HepG2 (cell line): ENCODE data around the gene ZNF777.

Source experiments
- CTCF ChIP-seq: sonication (generic); formaldehyde crosslinking; IDR thresholded peaks from 2 replicates; pipeline ENCODE4 v1.5.0; 2020; ENCODE audit warnings: mild to moderate bottlenecking, missing genetic modification reagents, moderate library complexity
- HDAC6 ChIP-seq: fragments of 200-600 bp; sonication (generic); IDR thresholded peaks from 2 replicates; pipeline ENCODE4 v1.7.0; 2017; ENCODE audit warnings: mild to moderate bottlenecking, antibody characterized with exemption, low read length, low read depth
- KLF12 ChIP-seq: sonication (generic); formaldehyde crosslinking; IDR thresholded peaks from 2 replicates; pipeline ENCODE4 v1.4.0; 2020; ENCODE audit warnings: missing genetic modification reagents, borderline replicate concordance
- MEIS1 ChIP-seq: sonication (generic); formaldehyde crosslinking; IDR thresholded peaks from 2 replicates; pipeline ENCODE4 v1.9.0; 2021; ENCODE audit warnings: mild to moderate bottlenecking, missing genetic modification reagents, moderate library complexity, borderline replicate concordance
- NBN ChIP-seq: fragments of 450-650 bp; conservative IDR thresholded peaks from 2 replicates; pipeline ENCODE4 v1.6.1; 2017
- NR2C2 ChIP-seq: sonication (generic); formaldehyde crosslinking; IDR thresholded peaks from 2 replicates; pipeline ENCODE4 v1.4.0; 2020; ENCODE audit warnings: missing genetic modification reagents, mild to moderate bottlenecking, moderate library complexity, borderline replicate concordance
- SOX13 ChIP-seq, 3 experiments: fragments of 450-650 bp in 1 of 3; sonication (generic) in 1 of 3; formaldehyde crosslinking in 1 of 3; IDR thresholded peaks in 2 of 3; conservative IDR thresholded peaks in 1 of 3; 2 replicates each; pipeline versions ENCODE4 v1.5.0 to v1.6.1; 2016 to 2020; ENCODE audit warnings: antibody characterized with exemption in 1 of 3, mild to moderate bottlenecking in 1 of 3, missing compliant biosample characterization in 1 of 3, missing genetic modification reagents in 1 of 3, moderate library complexity in 1 of 3
- ZBTB33 ChIP-seq: sonication (generic); formaldehyde crosslinking; IDR thresholded peaks from 2 replicates; pipeline ENCODE4 v1.4.0; 2020; ENCODE audit warnings: missing genetic modification reagents

- TF ChIP-seq CTCF (CRISPR knock-in tag) (no peak), NBN (no peak), ZBTB33 (CRISPR knock-in tag) (no peak), HDAC6 (no peak), MEIS1 (CRISPR knock-in tag) (no peak), SOX13 (IDR thresholded peaks at IDR 0.05) (no peak), SOX13 (CRISPR knock-in tag; conservative IDR thresholded peaks at IDR 0.05 in 1 of 2, IDR thresholded peaks at IDR 0.05 in 1 of 2) (no peak), NR2C2 (CRISPR knock-in tag) (no peak), KLF12 (CRISPR knock-in tag) (no peak)
Observed at GRCh38 chr7:149463500-149464161, 2.8 kb upstream of the ZNF777 start.
